ENCODE data around the gene PTMA.

DNA sequence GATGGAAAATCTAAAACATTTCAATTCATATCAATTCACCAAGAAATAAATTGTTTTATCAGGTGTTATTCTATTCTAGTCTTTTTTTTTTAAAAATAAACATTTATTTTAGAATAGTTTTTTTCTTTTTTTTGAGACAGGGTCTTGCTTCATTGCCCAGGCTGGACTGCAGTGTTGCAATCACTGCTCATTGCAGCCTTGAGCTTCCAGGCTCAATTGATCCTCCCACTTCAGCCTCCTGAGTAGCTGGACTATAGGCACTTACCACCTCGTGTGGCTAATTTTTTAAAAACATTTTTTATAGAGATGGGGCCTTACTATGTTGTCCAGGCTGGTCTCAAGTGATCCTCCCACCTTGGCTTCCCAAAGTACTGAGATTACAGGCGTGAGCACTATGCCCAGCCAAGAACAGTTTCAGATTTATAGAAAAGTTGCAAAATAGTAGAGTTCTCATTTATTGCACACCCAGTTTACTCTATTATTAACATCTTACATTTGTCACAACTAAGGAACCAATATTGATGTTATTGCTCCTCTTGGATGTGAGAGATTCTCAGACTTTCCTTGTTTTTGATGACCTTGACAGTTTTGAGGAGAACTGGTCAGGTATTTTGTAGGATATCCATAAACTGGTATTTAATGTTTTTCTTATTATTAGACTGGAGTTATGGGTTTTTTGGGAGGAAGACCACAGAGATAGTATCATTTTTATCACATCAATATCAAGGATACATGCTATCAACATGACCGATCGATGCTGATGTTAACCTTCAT is 42.9 kb downstream of the PTMA start:
- TF ChIP-seq CTCF (IDR thresholded peaks at IDR 0.05) (no peak), POLR2AphosphoS5 (IDR thresholded peaks at IDR 0.05) (no peak), POLR2A (IDR thresholded peaks at IDR 0.05) (no peak)

All from transverse colon (tissue), 4 donors.